Cardiac muscle cell (in vitro differentiated cells and primary cell): ENCODE measurements around the gene ASB18. TPM values are rescaled to one million over a fixed set of nuclear protein-coding genes. Genes with fewer than 3 reads are reported as not detected.

Experiments
- DNase-seq, 2 donors: peaks; one replicate each; pipeline versions ENCODE4 v3.0.0 to v3.0.0-alpha.2; 2010 to 2017; ENCODE audit warnings: low read depth in 1 of 2, low spot score in 1 of 2
- H3K27ac ChIP-seq: fragments of 200-600 bp; sonication (generic); 2 replicates; pipeline ENCODE4 v1.5.1; 2016
- H3K27me3 ChIP-seq: fragments of 200-600 bp; sonication (generic); 2 replicates; pipeline ENCODE4 v1.6.0; 2016; ENCODE audit warnings: control low read depth
- H3K36me3 ChIP-seq: fragments of 200-600 bp; sonication (generic); 2 replicates; pipeline ENCODE4 v1.5.1; 2016; ENCODE audit warnings: control low read depth
- H3K4me1 ChIP-seq: fragments of 200-600 bp; sonication (generic); 2 replicates; pipeline ENCODE4 v1.8.1; 2017; ENCODE audit warnings: low read depth, mild to moderate bottlenecking, mixed run types
- H3K4me3 ChIP-seq: fragments of 200-600 bp; sonication (generic); 2 replicates; pipeline ENCODE4 v1.5.1; 2016; ENCODE audit warnings: mild to moderate bottlenecking
- H3K9me3 ChIP-seq: fragments of 200-600 bp; sonication (generic); 2 replicates; pipeline ENCODE4 v1.5.1; 2017; ENCODE audit warnings: low read depth, mild to moderate bottlenecking, control low read depth
- CTCF ChIP-seq: IDR thresholded peaks from 2 replicates; pipeline ENCODE4 v1.5.1; 2012; ENCODE audit warnings: low read depth, mild to moderate bottlenecking, low read length
- polyA plus RNA-seq: library from polyadenylated mRNA; unstranded; fragments of >200 nt; fragmentation: Nextera tagmentation; extraction: Ambion mirVana; gene quantifications from 2 replicates; pipeline ENCODE4 v1.2.1, GENCODE V29; 2016
- total RNA-seq: library from RNA; depleted of rRNA; stranded (reverse); fragments of >200 nt; gene quantifications from 2 replicates; pipeline ENCODE4 v1.2.3, GENCODE V29; 2016

Gene ASB18
- total and polyA plus RNA-seq, 2 experiments from 2014 or later, result 0.70 TPM; not detected in 1

DNA sequence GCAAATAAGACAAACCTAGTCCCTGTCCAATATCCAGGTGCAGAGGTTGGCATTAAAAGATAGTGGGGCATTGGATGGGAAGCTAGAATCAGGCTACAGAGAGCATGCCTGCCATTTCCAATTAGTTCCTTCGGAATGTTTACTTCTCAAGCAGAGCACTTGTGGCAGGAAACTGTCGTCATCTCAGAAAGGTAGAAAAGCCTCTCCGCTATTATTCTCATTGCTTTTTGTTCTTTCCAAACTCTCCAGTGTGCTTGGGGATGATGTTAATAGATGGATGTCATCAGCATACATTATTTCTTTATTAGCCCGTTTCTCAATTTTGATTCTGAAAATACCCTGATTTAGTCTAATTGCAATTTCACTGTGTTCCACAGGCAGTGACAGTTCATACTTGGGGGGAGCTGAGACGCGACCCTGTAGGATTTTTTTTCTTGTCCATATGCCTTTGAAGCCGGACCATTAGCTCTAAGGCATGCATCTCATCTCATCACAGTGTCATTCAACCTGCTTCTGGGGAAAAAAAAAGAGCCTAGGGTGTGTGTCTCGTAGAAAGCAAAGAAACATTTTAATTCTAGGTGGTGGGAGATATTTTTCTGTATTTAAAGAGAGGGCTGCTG is 7.7 kb downstream of the ASB18 start:
- no peak for TF ChIP-seq CTCF
- Histone ChIP-seq H3K27me3 (no peaks in the 10 kb centered on the region), H3K36me3 (no peaks in the 10 kb centered on the region), H3K9me3 (no peaks in the 10 kb centered on the region), H3K27ac (no peak overlapping the region), H3K4me1 (peaks cover 3% of the 10 kb centered on the region), H3K4me3 (no peak overlapping the region)
- no peak for DNase-seq

DNA sequence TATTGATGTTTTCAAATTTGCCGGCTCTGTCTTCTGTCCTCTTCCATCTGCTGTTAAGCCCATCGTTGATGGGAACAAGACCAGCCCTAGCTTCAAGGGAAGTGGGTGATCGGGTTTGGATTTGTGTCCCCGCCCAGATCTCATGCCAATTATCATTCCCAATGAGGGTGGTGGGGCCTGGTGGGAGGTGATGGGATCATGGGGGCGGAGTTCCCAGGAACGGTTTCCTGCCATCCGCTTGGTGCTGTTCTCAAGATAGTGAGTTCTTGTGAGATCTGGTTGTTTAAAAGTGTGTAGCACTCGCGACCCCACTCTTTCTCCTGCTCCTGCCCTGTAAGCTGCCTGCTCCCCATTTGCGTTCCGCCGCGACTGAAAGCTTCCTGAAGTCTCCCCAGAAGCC is 9.5 kb downstream of the ASB18 start:
- no peaks in the 10 kb centered on the region for H3K9me3 ChIP-seq
- H3K4me1 ChIP-seq, result peaks cover 17% of the 10 kb centered on the region
- no peaks in the 10 kb centered on the region for H3K36me3 ChIP-seq
- no peak for TF ChIP-seq CTCF
- no peak overlapping the region for H3K4me3 ChIP-seq
- no peaks in the 10 kb centered on the region for H3K27me3 ChIP-seq
- no peak for DNase-seq
- H3K27ac ChIP-seq, result no peak overlapping the region

- peaks cover 17% of the 10 kb centered on the region for H3K4me1 ChIP-seq
- H3K36me3 ChIP-seq, result no peaks in the 10 kb centered on the region
- no peak overlapping the region for H3K27ac ChIP-seq
- H3K9me3 ChIP-seq, result no peaks in the 10 kb centered on the region
- H3K4me3 ChIP-seq, result no peak overlapping the region
- no peaks in the 10 kb centered on the region for H3K27me3 ChIP-seq
- DNase-seq, result no peak
- no peak for TF ChIP-seq CTCF
These were observed 10.2 kb downstream of the ASB18 start for GRCh38 chr2:236254001-236254400.

GRCh38 chr2:236252602-236253001 is 11.6 kb downstream of the ASB18 start:
- no peaks in the 10 kb centered on the region for H3K9me3 ChIP-seq
- DNase-seq, result no peak
- H3K27ac ChIP-seq, result no peak overlapping the region
- no peaks in the 10 kb centered on the region for H3K27me3 ChIP-seq
- no peak overlapping the region for H3K4me3 ChIP-seq
- no peaks in the 10 kb centered on the region for H3K36me3 ChIP-seq
- H3K4me1 ChIP-seq, result peaks cover 19% of the 10 kb centered on the region
- TF ChIP-seq CTCF, result no peak

GRCh38 chr2:236250909-236251579 is 13.2 kb downstream of the ASB18 start:
- peaks cover 32% of the 10 kb centered on the region for H3K4me1 ChIP-seq
- peak overlapping the region; percentile 34 for H3K27ac ChIP-seq
- TF ChIP-seq CTCF, result no peak
- H3K36me3 ChIP-seq, result no peaks in the 10 kb centered on the region
- no peaks in the 10 kb centered on the region for H3K27me3 ChIP-seq
- no peak overlapping the region for H3K4me3 ChIP-seq
- no peaks in the 10 kb centered on the region for H3K9me3 ChIP-seq
- DNase-seq, result peak in 1 of 2 donors; percentile 62
